ENCODE measurements around the gene ENTPD8.
"Not testable (repeated sequence)": the region's sequence is repeated elsewhere in the genome, so short reads cannot be mapped to it uniquely, and the experiment has no call there.

ENTPD8 gene

DNA sequence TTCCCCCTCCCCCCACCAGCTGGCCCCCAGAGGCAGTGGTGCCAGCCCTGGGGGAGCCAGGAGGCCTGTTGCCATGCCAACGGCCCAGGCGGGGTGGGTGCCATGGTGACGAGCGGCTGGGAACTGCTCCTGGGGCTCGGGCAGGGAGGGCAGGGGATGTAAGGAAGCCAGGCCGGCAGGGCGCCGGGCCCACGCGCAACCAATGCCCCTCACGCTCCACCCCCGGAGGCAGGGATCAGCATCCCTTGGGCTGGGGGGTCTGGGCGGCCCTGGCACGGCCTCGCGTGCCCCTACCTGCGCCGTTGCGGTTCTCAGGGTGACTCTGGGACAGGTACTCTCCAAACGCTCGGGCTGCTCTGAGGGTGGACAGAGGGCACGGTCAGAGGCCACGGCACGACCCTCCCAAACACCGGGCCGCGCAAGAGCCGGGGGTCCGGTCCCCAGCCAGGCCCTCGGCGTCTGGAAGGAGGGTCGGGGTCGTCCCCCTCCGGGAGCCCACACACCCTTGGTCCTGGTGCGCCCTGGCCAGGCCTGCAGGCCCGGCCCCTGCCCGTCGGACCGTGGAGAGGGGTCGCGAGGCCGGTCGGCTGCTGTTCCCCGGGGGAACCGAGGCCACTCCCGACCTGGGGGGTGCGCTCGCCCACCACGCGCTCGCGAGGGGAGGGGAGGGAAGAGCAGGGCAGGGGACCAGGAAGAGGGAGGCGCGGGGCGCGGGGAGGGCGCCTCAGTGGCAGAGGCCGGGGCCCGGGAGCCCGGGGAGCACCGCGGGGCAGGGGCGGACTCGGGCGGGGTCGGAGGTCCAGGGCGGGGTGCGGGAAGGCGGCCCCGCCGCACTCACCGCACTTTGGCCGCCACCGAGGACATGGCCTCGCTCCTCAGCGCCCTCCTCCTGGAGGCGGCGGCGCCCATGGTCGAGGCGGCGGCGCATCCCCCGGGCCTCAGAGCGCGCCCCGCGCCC lies 17.3 kb upstream of the ENTPD8 start:
- no peak for DNase-seq (ENCODE audit: low read depth in 2 of 2)

DNA sequence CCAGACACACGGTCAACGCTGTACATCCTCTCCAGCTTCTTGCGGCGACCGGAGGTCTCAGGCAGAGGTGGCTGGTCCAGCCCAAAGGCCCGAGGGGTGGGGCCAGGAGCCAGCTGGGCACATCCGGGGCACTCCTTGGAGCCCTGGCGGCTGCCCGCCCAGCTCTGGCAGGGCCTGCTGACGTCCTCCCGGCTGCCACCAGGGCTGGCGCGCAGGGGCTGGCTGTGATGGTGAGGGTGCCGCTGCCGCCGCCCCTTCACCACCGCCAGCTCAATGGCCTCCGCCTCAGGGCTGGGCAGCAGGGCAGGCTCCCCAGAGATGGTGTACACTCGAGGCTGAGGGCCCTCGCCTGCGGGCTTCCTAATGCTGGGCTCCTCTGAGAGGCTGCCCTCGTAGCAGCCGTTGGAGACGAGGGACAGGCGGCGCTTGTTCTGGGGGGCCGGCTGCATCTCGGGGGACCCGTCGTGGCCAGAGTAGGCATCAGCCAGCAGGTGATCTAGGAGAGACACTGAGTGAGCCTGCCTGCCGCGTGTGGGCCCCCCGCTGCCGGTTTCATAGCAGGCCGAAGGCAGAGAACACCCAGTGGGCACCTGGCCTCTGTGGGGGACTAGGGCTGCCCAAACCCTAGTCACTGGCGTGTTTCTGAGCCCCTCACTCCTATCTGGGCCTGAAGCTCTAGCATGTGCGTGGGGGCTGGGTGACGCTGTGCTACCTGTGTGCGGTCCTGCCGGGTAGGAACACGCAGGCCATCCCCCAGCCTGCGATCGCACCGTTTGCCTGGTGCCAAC lies 16.4 kb upstream of the ENTPD8 start:
- no peak for DNase-seq (ENCODE audit: low read depth in 2 of 2)

DNA sequence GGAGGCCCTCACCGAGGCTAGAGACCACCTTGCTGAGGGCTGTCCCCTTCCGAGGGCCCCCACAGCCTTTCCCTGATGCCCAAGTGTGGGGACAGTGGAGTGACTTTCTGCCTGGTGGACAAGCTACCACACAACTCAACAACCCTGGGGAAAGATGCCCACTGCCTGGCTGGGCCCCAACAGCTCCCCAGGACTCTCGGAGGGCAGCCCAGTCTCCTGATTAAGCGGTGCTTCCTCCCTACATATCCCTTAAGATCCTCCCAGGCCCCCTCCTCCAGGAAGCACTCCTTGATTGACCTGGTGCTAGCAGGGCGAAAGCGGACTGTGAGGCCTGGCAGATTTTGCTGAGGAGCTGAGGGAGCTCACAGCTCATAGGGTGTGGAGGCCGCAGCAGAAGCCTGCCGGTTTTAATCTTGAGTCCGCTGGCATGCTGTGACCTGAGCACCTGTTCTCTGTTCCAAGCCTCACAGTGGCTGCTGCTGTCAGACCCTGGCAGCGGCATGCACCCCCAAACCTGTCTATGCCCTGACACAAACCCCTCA lies 15.8 kb upstream of the ENTPD8 start:
- DNase-seq (ENCODE audit: low read depth in 2 of 2), result no peak

DNA sequence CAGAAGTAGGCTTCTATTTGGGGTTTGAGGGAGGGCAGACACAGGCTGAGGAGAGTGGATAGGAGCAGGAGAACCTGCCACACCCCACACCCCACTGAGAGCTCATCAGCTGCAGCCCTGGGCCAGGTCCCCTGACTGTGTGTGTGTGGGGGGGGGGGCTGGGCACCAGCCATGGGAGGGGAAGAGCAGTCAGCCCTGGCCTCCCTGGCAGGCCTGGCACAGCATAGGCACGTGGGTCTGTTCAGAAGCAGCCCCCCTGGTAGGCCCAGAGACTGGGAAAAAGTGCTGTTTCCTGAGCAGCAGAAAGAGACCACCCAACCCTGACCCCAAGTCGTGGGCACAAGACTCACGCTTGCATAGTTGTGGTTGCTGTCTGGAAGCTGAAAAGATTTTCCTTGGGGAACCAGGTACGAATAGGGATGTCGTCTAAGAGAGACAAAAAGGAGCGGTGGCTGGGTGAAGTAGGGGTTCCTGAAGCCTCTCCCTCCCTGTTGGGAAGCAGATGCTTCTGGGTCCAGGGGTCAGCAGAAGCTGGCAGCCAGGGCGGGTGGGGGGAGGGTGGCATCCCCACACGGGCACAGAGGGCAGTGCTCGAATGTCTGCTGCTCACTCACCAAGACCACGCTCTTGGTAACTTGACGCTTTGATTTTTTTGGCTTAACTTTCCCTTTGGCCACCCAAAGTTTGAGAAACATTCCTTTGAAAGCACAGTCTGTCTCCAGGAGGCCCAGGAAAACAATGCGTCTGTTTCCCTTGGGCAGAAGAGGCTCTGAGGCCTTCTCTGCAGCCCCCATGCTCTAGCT lies 15.1 kb upstream of the ENTPD8 start:
- no peak for DNase-seq (ENCODE audit: low read depth in 2 of 2)

DNA sequence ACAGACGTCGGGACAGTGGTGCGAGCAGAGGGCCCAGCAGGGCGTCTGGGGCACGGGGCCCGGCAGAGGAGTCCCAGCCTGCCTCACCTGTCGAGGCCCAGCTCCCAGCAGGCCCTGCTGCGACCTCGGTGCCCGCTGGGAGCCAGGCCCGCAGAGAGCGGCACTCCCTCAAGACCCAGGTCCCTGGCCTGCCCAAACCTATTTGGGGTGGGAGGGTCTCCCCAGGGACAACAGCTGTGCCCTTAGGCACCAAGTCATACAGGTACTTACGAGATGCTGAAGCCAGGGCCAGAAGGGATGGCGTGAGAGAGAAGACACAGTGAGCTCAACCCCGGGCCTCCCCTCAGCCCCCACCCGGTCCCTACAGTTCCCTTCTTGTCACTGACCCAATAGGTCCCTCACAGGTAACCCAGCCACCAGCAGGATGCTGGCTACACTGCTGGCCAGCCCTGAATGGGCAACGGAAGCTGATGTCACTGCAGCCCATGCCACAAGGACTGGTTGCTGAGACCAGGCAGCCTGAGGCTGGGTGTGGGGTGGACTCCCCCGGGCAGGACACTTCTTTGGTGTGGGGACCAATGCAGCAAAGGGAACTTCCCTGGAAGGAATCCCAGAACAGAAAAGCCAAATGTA lies 14.3 kb upstream of the ENTPD8 start:
- no peak for DNase-seq (ENCODE audit: low read depth in 2 of 2)

DNA sequence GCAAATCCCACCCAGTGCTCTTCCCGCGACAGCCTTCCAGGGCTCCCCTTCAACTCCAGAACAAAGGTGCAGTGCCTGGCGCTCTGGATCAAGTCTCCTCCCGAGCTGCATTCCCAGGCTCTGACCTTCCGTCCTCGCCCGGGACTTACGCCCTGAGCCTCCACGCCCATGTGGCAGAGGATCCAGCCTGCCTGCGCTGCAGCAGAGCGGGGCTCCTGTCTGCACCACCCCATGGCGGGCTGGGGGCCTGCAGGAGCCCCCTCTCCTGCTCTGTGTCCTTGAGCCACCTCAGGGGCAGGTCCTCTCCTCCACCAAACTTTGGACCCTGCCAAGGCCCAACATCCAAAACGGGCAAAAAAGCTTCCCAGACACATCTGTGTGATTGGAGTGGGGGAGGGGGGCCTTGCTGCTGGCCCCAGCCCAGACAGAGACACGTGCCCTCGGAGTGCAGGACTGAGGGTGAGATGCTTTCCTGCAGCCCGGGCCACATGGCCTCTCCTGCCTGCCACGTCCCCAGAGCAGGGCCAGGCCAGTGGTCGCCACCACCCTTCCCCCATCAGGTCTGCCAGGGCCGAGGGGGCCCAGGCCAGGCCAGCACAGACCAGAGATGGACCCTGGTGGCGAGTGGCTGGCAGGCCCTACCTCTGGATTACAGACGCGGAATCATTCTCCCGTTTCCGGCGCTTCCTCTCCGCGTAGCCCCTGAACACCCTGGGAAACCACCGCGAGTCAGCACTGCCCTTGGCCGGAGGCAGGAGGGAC lies 13.6 kb upstream of the ENTPD8 start:
- no peak for DNase-seq (ENCODE audit: low read depth in 2 of 2)

DNA sequence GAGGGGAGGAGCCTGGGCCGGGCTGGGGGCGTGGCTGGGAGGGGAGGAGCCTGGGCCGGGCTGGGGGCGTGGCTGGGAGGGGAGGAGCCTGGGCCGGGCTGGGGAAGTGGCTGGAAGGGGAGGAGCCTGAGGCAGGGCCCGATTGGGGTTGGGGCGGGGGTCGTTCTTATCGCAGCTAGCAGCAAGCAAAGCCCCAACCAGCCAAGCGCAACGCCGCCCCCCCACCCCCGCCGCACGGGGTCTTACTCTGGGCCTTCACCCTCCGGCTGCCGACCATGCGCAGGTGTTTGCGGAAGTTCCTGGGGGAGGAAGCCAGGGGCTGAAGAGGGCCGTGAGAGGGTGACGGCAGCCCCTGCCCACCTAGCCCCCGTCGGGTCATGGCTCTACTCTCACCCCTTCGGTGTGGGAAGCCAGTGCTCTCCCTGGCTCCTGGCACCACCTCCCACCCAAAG lies 13.0 kb upstream of the ENTPD8 start:
- DNase-seq (ENCODE audit: low read depth in 2 of 2), result no peak

DNA sequence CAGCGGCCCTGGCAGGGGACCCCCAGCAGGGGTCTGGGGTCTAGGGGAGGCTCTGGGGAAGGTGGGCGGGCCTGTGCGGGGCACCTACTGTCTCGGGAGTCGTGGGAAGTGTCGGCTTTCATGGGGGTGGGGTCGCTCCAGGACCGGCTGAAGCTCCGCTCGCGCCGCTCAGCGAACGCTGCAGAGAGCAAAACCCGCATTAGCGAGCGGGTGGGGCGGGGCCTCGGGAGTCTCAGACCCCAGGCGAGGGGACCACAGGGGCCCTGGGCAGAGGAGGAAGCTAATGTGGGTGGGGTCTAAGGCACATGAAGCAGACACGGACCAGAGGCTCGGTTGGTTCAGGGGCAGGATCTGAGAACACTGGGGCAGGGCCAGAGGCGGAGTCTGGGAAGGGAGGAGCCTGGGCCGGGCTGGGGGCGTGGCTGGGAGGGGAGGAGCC lies 12.5 kb upstream of the ENTPD8 start:
- peak in 1 of 2 donors; percentile 21 for DNase-seq (ENCODE audit: low read depth in 2 of 2)

DNA sequence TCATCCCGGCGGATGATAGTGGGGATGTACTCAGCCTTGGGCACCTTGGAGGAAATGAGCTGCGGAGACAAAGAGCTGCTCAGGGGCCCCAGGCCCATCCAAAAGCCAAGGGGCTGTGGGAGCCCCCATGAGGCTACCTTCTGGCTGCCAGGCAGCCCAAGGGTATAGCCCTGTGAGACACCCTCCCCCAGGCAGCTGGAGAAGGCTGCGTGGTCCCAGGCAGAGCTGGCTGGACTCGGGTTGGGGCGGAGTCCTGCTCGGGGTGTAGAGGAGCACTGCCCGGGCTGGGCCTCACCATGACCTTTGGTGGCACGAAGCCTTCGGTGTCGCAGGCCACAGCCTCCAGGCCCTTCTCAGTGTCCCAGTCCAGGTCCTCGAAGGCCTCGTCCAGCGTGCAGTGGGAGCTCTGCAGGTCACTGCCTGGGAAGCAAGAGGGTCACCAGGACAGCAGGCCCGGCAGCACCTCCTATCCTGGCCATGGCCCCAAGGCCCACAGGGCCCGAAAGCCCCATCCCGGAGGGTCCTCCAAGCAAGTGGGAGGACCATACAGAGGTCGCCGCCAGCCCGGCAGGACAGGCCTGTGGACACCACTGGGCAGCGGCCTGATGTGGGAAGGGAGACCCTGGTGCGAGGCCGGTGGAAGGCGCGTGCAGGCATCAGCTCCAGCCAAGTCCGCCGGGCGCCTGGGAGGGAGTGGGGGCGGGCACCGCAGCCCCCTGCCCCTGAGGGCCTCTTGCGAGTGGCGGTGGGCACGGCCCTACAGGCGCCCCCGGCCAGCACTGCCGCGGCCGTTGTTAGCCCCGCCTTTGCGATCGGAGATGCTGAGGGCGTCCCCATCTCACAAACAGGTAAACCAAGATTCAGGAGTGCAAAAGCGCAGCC lies 11.8 kb upstream of the ENTPD8 start:
- no peak for DNase-seq (ENCODE audit: low read depth in 2 of 2)

DNA sequence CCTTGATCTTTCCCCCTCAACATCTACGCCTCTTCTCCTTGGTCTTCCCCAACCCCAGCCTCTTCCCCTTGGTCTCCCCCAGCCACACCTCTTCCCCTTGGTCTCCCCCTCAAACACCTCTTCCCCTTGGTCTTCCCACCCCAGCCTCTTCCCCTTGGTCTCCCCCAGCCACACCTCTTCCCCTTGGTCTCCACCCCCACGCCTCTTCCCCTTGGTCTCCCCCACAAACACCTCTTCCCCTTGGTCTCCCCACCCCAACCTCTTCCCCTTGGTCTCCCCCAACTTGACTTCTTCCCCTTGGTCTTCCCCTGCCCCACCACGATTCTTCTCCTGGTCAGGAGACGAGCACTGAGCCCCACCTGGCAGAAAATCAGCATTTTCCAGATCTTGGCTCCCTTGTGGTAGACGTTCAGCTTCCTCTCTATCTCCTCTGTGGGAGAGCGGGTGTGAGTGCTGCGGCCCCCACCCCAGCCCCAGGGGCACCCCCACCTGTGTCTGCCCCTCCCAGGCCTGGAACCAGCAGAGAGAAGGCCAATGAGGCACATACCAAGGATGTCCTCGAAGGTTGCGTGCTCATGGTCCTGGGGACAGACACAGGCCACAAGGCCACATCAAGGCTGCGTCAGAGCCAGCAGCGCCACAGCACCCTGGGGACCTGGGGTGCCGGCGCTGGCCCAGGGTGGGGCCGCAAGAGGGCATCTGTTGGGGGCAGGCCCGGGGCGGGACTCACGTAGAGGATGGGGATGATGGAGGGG lies 11.0 kb upstream of the ENTPD8 start:
- no peak for DNase-seq (ENCODE audit: low read depth in 2 of 2)

DNA sequence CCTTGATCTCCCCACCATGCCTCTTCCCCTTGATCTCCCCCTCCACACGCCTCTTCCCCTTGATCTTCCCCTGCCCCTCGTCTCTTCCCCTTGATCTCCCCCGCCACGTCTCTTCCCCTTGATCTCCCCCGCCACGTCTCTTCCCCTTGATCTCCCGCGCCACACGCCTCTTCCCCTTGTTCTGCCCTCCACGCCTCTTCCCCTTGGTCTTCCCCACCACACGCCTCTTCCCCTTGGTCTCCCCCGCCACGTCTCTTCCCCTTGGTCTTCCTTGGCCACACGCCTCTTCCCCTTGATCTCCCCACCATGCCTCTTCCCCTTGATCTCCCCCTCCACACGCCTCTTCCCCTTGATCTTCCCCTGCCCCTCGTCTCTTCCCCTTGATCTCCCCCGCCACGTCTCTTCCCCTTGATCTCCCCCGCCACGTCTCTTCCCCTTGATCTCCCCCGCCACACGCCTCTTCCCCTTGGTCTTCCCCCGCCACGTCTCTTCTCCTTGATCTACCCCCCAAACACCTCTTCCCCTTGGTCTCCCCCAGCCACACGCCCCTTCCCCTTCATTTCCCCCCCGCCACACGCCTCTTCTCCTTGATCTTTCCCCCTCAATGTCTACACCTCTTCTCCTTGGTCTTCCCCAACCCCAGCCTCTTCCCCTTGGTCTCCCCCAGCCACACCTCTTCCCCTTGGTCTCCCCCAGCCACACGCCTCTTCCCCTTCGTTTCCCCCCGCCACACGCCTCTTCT lies 10.3 kb upstream of the ENTPD8 start:
- not testable (repeated sequence) for DNase-seq (ENCODE audit: low read depth in 2 of 2)

DNA sequence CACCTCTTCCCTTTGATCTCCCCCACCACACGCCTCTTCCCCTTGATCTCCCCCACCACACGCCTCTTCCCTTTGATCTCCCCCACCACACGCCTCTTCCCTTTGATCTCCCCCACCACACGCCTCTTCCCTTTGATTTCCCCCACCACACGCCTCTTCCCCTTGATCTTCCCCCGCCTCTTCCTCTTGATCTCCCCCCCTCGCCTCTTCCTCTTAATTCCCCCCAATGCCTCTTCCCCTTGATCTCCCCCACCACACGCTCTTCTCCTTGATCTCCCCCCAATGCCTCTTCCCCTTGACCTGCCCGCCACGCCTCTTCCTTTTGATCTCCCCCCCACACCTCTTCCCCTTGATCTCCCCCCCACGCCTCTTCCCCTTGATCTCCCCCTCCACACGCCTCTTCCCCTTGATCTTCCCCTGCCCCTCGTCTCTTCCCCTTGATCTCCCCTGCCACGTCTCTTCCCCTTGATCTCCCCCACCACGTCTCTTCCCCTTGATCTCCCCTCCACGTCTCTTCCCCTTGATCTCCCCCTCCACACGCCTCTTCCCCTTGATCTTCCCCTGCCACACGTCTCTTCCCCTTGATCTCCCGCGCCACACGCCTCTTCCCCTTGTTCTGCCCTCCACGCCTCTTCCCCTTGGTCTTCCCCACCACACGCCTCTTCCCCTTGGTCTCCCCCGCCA lies 9.5 kb upstream of the ENTPD8 start:
- peak; percentile 55 for DNase-seq (ENCODE audit: low read depth in 2 of 2)

DNA sequence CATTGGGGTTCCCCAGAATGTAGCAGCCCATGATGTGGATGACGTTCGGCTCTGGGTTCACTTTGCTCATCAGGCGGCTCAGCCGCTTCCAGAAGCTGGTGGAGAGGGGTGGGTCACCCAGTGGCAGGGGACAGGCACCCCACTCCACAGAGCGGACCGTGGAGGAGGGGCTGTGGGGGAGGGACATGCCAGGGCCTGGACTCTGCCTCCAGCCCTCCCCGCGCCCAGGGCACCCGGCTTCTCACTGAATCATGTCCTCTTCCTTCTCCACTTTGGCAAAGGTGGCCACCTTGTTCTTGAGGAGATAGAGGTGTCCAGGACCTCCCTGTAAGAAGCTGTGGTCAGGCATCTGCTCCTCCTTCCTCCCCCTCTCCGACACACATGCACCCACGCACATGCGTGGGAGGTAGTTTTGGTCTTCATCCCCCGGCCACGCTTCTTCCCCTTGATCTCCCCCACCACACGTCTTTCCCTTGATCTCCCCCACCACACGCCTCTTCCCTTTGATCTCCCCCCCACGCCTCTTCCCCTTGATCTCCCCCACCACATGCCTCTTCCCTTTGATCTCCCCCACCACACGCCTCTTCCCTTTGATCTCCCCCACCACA lies 8.9 kb upstream of the ENTPD8 start:
- peak; percentile 67 to 74 for DNase-seq (ENCODE audit: low read depth in 2 of 2)

DNA sequence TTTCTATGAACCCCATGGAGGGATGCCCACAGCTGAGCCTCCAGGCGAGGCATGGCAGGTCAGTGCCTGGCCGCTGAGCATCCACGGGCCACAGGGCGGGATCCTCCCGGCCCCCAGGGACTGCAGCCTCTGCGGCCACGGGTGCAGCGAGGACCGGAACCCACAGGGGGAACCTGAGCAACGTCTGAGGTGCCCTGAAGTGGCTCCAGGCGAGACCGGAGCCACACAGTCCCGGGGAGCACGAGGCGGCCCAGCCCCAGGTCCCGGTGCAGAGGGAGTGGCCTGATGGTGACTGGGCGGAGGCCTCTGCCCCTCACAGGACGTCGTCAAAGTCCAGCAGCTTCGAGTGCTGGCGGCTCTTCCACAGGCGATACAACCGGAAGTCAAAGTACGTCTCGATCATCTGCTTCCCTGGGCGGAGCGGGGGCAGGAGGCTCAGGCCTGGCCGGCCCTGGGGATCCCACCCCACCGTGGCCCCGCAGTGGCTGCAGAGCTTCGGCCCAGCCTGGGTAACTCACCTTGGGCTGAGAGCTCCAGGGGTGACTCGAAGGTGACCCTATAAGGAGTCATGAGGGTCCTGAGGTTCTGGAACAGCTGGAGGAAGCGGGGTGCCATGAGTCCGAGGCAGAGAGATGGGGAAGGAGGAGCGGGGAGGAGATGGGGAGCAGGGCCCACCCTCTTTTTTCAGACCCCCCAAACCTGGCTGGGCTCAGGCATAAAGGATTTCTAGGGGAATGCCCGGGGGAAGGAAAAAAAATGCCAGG lies 8.1 kb upstream of the ENTPD8 start:
- no peak for DNase-seq (ENCODE audit: low read depth in 2 of 2)

DNA sequence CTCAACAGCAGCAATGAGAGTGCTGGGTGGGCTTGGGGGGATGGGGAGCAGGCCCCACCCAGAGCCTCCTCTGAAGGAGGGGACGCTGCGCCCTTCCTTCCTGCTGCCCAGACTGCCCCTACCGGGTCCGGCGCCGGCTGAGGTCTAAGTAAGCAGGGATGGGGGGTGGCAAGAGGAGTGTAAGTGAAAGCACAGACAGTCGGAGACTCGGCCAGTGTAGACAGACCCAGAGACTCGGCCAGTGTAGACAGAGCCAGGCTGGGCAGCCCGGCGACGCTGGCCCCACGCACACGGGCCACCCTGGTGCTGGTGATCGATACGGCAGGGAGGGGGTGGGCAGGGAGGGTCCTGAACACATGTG lies 7.4 kb upstream of the ENTPD8 start:
- no peak for DNase-seq (ENCODE audit: low read depth in 2 of 2)

All from stimulated activated CD8-positive, alpha-beta memory T cell treated with anti-CD3 and anti-CD28 coated beads, Interleukin-7, amount 100 ng/mL, for 4 hours (primary cell).